GM19239 (cell line): Measurements from ENCODE around the gene EPHB1.
A peak's percentile ranks its signal among the peaks of the same experiment; 100 is the strongest.
"Not testable (repeated sequence)": the region's sequence is repeated elsewhere in the genome, so short reads cannot be mapped to it uniquely, and the experiment has no call there.

Source experiments
- DNase-seq: peaks from one replicate; pipeline ENCODE4 v3.0.0; 2011; ENCODE audit warnings: low spot score; ENCODE audit not compliant: insufficient read length
- FAIRE-seq: peaks from 2 replicates; lab custom pipeline; 2011; peaks lifted over from hg19 to GRCh38; lab: Jason Lieb, UNC

EPHB1 gene

DNA sequence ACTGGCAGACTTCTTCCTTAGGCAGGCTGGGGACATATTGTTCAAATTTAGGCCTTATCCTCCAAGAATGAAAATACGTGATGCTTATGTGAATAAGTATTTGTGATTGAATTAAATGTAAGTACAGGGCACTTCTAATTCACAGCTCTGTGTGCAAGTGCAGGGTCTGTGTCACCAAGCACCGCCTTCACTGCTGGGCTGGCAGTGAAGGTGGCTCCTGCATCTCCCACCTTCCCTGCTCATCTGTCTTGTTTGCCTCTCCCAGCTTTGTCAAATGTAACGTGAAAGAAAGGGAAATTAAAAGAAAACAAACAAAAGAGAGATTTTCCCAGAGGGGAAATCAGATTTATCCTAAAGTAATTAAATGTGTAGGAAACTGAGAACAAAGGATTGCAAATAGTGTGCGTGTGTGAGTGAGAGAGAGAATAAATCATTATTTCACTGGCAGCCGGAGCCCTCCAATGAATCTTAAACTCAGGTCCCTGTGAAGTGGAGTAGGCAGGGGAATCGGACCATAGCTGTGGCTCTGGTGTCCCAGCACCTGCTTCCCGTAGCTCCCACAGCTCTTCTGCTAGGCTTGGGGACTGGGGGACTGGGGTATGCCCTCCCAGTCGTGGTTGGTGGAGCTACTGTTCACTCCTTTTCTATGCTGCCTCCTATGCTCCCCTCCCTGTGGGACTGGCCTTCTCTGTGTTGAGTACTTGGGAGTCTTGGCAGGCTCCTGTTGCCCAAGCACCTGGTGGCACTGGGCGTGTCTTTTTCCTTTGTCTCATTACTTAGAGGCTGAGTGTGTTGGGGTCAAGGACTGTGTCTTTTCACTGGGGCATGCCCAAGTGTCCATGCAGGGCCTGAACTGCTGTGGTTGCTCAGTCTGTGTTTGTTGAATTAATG lies 222.2 kb downstream of the EPHB1 start:
- no peak for DNase-seq

DNA sequence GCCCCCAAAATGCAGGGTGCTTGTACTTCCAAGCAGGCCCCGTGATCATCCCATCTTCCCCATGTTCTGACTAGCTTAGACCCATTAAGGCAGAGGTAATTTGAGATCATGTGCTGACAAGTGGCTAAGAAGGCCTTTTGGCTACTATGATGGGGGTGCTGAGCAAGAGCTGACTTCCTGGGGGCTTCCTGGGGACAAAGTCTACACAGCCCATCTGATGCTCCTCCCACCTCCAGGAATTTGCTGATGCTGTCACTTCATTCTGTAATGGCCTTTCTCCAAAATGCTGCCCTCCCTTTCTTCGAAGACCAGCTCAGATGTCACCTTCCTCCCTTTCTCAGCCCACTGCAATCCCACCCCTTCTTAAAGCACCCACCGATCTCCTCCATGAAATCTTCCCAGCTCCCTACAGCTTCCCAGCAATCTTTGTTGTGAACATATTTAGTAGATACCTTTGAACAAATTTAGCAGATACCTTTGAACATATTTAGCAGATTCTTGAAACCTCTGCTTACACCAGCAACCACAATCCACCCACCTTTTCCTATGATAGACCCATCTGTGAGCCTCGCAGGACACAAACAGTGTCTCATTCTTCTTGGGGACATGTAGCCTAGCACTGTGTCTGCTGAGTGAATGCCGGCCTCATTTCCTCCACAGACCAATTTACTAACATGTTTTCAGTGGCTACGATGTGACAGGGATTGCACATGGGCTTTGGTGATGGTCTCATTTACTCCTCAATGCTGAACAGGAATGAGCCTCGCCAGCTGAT lies 223.3 kb downstream of the EPHB1 start:
- FAIRE-seq (peak; percentile 52), DNase-seq (no peak)

More for the DNA sequence above, 222.2 kb downstream of the EPHB1 start:
- no peak for FAIRE-seq

DNA sequence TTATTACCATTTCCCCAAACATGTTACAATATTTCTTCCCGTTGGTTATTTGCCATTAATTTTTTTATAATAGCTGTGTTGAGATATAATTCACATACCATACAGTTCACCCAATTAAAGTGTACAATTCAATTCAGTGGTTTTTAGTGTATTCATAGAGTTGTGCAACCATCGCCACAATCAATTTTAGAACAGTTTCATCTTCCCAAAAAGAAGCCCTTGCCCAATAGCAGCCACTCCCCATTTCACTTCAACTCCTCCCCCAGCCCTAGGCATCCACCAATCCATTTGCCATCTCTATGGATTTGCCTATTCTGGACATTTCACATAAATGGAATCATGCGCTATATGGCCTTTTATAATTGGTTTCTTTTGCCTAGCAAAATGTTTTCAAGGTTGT lies 225.1 kb downstream of the EPHB1 start:
- no peak for FAIRE-seq
- DNase-seq: no peak

DNA sequence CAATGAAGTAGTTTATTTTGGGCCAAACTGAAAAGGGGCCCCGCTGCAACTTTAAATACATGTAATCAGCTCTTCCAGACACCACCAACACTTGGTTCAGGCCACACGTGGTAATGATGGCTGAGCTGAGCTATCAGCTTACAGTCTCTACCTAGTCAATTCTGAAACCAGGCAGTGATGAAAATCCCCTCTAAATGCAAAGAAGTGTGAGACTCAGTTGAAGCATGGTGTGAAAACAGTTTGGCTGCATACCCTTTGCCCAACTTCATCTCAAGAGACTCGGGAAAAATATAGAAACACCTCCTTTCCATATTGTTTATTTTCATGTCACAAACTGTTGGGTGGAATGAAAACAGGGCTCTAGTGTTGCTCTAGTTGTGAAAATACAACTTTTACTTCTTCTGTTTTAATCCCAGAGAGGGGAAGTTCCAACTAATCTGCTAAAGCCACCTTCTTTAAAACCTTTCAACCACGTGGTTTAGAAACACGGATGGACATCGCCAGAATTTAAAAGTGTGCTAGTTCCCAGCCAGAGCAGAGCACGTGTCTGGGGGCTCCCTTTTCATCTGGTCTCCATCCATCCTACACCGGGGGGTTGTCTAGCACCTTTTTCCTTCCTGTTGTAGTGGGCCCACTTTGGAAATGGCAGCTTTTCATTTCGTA lies 229.1 kb downstream of the EPHB1 start:
- DNase-seq: no peak
- FAIRE-seq: no peak

DNA sequence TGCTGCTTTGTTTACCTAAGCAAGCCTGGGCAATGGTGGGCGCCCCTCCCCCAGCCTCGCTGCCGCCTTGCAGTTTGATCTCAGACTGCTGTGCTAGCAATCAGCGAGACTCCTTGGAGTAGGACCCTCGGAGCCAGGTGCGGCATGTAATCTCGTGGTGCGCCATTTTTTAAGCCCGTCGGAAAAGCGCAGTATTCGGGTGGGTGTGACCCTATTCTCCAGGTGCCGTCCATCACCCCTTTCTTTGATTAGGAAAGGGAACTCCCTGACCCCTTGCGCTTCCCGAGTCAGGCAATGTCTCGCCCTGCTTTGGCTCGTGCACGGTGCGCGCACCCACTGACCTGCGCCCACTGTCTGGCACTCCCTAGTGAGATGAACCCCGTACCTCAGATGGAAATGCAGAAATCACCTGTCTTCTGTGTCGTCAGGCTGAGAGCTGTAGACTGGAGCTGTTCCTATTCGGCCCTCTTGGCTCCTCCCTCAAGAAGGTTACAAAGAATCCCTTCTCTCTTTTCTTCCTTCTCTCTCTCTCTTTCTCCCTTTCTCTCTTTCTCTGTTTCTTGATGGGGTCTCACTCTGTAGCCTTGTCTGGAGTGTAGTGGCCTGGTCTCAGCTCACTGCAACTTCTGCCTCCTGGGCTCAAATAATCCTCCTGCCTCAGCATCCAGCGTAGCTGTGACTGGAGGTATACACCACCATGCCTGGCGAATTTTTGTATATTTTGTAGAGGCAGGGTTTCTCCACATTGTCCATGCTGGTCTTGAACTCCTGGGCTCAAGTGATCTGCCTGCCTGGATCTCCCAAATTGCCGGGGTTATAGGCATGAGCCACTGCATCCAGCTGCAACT lies 235.9 kb downstream of the EPHB1 start:
- not testable (repeated sequence) for DNase-seq, FAIRE-seq

DNA sequence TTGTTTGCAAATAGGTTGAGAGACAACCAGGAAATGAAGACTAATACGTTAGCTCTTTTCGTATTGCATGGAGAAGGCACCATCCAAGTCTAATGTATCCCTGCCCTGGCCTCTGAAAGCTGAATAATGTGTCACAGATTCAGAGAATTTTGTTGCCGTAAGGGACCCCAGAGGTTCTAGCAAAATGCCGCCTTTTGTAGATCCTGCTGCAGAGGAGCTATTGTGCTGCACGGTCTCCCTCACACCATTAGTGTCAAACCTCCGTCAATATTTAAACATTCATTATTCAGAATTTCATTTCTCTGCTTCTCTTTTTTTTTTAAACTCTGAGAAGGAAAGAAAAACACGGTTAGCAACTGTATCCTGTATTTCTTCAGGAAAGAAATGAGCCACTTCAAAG lies 238.7 kb downstream of the EPHB1 start:
- DNase-seq (no peak), FAIRE-seq (no peak)

DNA sequence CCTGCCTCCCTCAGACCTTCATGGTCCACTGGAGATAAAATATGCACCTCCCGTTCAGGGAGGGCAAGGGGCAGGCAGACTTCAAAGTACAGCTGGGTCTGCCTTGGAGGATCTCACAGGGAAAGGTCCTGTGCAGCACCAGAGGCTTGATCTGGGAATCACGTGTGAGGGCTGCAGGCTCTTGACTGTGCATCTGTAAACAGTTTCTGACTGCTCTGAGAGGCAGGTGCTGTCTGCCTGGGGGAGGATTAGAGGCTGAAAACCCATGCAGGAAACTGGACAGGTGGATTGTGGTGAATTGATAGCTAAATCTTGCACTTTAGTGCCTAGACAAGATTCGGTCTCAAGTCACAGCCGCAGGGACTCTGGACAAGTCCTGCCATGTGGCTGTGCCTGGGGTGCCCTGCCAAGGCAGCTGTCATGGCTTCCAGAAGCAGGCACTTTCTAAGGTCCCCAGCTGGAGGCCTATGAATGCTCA lies 239.3 kb downstream of the EPHB1 start:
- DNase-seq (no peak), FAIRE-seq (no peak)

DNA sequence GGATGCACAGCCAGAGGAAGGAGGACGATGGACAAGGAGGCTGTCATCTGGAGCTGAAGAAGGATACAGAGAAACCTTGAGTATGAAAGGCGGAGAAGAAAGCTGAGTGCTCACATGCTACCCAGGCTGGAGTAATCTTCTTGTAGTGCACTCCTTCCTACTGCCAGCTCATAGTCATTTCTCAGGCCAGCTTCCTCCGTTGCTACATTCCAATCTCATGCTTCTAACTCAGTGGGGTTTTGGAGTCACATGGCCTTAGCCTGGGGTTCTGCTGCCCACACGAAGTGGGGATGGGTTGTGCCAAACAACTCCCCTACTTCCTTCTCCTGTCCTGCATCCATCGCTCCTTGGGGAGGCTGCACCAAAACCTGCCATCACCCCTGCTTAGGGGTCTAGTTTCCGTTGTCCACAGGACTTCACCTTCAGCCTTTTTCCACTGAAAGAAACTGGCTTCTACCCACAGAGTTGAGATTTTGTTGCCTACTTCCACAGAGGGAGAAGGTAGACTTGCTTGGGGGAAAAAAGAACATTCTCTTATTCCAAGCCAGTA lies 239.9 kb downstream of the EPHB1 start:
- DNase-seq (no peak), FAIRE-seq (no peak)

DNA sequence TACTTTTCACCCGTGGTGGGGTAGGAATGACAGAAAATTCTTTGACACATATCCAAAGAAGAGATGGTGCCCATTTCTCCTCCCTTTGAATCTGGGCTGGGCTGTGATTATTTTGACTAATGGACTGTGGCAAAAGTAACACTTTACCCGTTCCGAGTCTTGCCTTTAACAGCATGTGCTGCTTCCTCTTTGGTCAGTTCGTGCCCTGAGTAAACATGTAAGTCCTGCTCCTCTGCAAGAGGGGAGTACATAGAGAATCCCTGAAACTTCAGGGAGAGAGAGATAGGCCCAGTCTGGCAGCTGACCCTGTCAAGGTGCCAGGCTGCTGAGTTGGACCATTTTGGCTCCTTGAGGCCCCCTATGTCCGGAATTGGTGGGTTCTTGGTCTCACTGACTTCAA lies 243.1 kb downstream of the EPHB1 start:
- FAIRE-seq (no peak), DNase-seq (no peak)

DNA sequence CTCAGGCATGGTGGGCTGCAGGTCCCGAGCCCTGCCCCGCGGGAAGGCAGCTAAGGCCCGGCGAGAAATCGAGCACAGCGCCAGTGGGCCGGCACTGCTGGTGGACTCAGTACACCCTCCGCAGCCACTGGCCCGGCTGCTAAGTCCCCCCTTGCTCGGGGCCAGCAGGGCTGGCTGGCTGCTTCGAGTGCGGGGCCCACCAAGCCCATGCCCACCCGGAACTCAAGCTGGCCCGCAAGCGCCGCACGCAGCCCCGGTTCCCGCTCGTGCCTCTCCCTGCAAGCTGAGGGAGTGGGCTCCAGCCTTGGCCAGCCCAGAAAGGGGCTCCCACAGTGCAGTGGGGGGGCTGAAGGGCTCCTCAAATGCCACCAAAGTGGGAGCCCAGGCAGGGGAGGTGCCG lies 244.5 kb downstream of the EPHB1 start:
- FAIRE-seq, DNase-seq: not testable (repeated sequence)

DNA sequence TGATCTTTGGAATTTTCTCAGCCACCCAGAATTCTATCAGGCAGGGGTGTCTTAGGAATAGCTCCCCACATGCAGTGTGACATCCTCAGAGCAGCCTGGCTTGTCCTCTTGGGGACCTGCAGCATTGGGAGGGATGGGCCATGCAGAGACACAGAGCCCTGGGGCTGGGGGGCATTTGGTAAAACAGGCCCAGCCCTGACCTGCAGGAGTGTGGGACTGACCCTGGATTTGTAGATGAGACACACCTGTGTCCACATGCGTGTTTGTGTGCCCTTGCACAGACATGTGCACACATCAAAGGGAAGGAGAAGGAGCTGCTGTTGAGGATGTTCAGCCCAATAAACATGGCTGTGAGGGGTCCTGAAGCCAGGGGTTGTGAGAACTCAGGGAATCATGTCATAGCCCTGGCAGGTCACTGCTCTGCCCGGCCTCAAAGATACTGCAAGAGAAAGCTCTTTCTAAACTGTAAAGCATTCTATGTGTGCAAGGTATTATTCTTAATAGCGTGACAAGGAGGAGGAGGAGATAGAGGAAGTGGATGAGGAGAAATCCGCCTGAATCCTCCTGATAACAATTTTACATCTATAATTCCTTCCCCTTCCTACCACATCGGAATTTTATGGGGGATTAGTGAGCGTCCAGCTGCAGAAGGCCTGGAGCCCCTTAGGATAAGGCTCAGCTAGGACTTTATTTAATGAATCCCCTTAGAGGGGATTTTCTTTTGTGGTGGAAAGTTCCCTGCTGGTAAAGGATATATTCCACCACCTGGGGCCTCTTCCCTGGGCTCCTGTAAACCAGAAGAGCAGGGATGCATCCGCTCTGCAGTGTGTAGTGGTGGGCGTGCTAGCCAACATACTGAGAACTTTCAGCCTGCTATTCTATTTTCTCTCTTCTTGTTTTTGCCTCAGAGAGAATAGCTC lies 245.5 kb downstream of the EPHB1 start:
- FAIRE-seq (no peak), DNase-seq (no peak)

DNA sequence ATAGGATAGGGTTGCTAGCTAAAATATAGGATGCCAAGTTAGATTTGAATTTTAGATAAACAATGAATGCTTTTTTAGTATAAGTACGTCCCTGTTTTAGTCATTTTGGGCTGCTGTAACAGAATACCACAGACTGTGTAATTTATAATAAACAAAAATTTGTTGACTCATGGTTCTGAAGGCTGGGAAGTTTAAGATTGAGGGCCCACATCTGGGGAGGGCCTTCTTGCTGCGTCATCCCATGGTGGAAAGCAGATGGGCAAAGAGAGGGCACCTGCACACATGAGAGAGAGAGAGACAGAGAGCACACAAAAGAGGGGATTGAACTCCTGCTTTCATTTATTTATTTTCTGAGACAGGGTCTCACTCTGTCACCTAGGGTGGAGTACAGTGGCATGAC lies 246.5 kb downstream of the EPHB1 start:
- no peak for DNase-seq

DNA sequence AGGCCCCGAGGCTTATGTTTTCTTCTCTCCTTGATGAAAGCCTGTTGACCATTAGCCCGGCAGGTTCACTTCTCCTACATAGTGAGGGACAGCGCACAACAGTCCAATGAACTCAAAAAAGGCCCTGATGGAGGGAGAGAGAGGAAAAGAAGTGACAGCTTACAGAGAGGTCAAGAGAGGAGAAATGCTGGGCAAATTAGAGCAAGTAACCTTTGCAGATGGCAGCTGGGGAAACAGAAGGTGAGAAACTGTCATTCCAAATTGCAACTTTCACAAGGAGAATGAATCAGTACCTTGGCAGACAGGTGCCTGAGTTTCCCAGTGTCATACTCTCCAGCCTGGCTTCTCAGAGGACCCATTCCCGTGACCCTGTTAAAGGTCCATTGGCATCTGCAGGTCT lies 252.0 kb downstream of the EPHB1 start:
- DNase-seq (no peak), FAIRE-seq (no peak)

More for the DNA sequence above, 246.5 kb downstream of the EPHB1 start:
- no peak for FAIRE-seq

DNA sequence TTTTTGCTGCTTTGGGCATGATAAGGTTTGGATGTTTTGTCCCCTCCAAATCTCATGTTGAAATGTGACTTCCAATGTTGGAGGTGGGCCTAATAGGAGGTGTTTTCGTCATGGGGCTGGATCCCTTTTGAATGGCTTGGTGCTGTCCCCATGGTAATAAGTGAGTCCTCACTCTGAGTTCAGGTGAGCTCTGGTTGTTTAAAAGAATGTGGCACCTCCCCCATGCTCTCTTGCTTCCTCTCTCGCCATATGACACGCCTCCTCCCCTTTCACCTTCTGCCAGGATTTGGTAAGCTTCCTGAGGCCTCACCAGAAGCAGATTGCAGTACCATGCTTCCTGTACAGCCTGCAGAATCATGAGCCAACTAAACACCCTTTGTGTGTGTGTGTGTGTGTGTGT lies 255.5 kb downstream of the EPHB1 start:
- DNase-seq (no peak), FAIRE-seq (no peak)

DNA sequence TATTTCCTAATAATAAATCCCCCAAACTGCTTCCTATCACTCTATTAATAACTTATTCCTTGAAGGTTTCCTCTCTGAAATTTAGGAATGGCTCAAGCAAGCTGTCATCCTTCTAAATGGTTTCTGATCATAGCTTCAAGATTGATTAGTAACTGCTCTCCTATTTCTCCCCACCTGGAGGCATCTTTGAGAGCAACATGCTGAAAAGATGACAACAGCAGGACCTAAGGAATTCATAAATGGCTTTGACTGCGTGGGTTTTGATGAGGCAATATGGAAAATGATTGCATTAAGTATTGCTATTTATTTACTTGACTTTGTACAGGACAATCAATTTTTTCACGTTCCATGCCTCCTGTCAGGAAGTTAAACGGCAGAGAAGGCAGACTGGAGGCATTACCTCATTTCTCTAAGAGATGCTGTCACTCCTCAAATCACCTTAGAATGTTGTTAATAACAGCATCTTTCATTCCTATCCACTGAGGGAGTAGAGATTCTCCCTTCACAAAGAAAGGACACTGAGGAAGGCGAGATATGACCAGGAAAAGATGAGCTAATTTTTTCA lies 256.4 kb downstream of the EPHB1 start:
- FAIRE-seq: no peak
- no peak for DNase-seq

DNA sequence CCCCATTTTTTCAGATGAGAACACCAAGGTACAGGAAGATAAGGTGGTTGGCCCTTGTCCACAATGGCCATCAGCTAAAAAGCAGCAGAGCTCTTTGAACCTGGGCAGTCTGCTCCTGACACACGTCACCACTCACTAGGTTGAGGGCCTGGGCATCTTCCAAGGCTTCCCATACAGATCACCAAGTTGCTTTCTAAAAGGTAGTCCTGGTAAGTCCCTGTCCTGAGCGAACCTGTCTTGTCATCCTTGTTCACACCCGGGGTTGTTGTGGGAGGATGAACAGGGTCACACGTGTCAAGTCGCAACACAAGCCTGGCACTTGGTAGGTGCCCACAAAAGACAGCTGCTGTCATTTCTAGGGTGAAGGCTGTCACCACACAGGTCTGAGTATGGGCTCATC lies 260.4 kb downstream of the EPHB1 start:
- FAIRE-seq (no peak), DNase-seq (no peak)

DNA sequence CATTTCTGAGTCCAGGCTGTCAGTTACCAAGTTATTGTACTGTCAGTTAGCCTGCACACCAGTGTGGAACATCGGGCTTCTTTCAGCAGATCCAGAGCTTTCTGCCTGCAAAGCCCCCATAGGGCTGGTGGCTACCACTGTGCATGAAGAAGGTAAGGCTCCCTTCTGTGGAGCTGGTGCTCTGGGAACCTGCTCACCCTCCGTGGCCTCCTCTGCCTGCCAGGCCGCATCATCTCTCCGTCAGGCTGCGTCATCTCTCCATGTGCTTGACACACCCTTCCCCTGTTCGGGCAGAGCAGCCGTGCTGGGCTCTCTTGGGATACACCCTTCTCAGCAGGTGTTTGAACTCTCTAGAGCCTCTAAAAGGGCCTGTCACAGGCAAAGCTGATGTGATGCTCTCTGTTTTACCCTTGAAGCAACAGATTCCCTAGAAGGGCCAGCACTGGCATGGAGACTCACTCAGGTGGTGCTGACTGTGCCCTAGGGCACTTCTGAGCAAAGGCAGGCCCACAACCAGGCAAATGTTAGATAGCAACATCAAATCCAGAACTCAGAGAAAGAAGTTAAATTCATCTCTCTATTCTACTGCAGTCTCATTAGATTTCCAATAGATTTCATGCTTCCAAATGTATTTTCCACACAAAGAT lies 261.1 kb downstream of the EPHB1 start:
- FAIRE-seq (no peak), DNase-seq (no peak)
